GM19395 (cell line): ENCODE measurements around the gene MORC2.

Experiments
- ATAC-seq: cut with Tn5 transposase; IDR thresholded peaks from one replicate; pipeline ENCODE4 v1.9.1; 2021; ENCODE audit warnings: mild to moderate bottlenecking, moderate library complexity; ENCODE audit not compliant: unreplicated experiment

The MORC2 gene

DNA sequence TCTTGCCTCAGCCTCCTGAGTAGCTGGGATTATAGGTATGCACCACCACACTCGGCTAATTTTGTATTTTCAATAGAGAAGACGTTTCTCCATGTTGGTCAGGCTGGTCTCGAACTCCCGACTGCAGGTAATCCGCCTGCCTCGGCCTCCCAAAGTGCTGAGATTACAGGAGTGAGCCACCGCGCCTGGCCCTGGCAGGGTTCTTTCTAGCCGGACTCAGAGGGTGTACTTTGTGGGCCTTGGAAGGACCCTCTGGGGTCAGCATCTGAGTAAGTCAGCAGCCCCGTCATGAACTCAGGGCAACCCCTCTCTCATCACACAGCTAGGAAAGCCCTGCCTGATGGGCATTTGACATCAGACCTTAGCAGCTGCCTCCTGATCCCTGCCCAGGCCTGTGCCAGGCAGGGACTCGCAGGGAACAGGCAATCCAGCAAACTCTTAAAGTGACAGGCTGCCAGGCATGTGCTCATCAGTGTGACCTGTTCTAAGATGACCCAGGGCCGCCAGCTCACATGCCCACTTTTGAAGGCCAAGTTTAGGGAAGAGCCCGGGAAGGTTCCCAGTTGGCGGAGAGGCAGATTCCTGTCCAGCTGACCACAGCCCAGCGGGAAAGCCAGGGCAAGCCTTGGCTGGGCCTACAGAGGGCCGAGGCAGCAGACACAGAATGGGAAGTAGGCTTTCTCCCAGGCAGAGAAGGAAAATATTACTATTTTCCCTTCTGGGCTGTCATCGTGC lies 92.9 kb downstream of the MORC2 start:
- no peak for ATAC-seq
